NCI-H1694 (cell line): Measurements from ENCODE around the gene LMCD1.

Source experiments
- DNase-seq: peaks from one replicate; lab custom pipeline; 2025; lab: John Stamatoyannopoulos, UW

Gene LMCD1

DNA sequence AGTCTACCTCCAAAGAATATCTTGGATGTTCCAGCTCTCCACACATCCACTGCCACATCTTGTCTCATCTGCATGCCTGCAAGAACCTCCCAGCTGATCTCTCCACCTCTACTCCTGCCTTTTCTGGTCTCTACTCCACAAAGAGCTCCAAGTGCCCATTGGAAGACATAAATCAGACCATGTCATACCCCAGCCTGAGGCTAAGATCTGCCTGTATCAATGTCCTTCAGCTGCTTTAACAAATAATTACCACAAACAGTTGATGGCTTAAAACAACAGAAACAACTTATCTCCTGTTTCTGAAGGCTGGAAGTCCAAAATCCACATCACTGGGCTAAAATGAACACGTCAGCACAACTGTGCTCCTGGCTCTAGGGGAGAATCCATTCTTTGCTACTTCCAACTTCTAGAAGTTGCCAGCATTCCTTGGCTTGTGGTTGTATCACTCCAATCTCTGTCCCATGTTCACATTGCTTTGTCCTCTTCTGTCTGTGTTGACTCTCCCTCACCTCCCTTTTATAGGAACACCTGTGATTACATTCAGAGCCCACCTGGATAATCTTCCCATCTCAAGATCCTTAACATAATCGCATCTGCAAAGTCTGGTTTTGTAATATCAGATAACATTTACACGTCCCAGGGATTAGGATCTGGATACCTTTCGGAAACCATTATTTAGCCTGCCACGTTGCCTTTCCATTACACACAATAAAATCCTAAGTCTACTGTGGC lies 17.0 kb upstream of the LMCD1 start:
- DNase-seq: no peak

DNA sequence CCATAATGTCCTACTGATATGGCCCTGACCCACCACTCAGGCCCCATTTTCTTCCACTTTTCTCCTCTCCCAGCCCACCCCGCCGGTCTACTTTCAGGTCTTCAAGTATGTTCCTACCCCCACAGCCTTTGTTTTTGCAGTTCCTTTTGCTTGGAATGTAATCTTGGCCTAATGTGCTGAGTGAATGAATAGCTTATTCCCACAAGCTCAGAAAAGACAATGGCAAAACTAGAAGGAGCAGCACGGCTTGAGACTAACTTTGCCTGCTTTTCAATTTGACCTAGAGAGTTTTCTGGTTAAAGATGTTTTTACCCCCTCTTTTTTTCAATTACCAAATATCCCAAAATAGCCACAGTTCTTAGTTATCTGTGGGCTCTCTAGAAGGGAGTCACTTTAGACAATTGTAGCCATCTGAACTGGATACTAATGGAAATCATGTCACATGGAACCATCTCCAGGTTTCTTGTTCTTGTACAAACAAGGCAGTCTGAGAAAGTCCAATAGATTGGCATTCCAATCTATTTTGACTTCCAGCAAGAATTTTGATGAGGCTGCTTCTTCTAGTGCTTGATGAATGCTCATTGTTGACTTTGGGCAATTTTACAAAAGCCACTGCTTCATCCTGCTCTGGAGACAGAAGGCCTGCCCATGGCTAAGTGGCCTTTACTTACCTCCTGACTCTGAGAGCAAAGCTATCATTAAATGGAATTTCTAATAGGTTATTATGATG lies 16.3 kb upstream of the LMCD1 start:
- no peak for DNase-seq

DNA sequence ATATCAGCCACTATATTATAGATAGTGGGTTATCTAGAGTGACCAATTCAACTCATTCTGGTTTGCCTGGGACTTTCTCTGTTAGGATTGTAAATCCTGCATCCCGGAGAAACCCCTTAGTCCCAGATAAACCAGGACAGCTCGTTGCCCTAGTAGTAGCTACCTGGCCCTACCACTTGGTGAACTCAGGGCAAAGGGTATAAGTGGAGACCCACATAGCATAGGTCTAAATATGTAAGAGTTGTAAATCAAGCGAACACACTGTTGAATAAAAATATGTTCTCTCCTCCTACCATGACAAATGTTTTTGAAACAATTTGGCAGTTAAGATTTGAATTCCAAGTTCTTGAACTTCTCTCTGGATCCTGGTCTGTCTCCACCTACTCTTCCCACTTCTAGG lies 15.7 kb upstream of the LMCD1 start:
- DNase-seq: no peak

DNA sequence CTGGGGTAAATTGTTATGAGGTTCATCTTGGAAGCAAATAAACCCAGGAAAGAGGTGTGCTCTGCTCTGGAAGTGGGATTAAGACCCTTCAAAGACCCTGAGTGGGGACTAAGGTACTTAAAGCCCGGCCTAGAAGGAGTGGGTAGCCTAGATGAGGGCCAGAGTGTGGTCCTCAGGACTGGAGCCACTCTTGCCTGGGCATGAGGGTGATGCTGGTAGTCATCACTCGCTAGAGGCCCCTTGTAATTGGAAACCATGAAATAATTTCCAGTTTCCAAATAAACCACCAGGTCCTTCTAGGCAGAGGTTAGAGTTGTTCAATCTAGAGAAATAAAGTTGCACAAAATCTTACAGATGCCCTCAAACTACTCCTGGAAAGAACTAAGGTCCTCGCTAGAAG lies 15.2 kb upstream of the LMCD1 start:
- DNase-seq: no peak

DNA sequence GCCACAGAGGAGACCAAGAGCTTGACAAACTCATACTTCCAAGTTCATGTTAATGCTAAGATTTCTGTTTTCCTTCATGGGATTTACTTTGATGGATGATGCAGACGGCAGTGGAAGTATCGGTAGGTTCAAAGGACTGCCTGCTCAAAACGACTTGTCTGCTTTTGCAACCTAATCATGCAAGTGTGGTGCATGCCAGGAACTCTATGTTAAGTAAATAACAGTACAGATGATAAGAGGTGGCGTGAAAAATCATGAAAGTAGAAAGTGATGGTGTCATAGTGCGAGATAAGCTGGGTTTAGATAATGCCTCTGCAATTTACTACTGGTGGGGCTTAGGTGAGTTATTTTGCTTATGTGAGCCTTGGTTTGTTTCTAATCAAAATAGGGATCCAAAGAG lies 14.7 kb upstream of the LMCD1 start:
- no peak for DNase-seq

DNA sequence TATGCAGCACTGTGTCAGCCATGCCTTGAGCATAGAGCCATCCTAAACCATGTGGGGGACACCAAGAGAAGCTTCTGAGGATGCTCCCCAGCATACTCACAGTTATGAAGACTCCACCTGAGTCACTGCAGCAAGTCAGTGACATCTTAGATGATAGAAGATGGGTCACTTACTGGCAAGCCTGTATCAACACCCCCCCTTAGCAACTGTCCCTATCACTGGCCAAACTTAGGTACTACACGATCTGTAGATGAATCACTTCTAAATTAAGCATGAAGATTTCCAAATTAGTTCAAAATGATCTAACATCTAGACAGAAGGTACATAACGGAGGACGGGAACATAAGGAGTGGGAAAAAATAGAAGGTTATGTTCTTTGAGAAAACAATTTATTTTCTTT lies 13.2 kb upstream of the LMCD1 start:
- DNase-seq: no peak

DNA sequence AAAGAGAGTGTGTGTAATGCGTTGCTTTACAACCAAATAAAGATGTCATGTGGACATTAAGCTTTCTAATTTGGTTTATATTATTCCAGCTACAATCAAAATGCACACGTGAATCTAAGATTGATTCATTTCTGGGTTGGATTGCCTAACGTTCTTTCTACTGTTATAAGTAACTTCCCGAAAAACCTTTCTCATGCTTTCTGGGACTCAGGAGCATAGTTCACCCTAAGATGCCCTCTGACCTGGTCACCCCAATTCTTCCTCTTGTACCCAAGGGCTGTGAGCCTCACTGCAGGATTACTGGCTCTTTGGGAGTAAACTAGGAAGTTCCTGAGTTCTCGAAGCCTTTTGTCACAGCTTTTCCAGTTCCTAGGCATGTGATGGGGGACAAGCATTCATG lies 12.7 kb upstream of the LMCD1 start:
- no peak for DNase-seq

DNA sequence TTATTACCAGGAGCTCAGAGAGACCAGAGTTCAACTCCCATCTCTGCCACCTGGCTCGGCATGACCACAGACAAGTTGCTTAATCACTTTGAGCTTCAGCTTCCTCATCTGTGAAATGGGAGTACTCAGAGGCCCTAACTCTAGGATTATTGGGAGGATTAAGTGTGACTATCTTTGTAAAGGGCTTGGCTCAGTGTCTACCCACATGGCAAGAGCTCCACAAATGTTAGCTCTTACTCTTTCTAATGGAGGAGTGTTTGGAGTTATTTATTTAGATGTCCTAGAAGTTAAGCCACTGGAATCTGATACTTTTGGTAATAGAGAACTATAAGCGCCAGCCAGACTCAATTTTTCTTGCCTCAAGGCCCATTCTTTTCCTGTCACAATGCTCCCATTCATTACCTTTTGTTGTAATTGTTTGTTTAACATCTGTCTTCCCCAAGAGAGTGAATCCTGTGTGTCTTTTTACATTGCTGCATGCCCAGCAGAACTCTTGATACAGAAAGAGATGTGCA lies 12.3 kb upstream of the LMCD1 start:
- DNase-seq: no peak

DNA sequence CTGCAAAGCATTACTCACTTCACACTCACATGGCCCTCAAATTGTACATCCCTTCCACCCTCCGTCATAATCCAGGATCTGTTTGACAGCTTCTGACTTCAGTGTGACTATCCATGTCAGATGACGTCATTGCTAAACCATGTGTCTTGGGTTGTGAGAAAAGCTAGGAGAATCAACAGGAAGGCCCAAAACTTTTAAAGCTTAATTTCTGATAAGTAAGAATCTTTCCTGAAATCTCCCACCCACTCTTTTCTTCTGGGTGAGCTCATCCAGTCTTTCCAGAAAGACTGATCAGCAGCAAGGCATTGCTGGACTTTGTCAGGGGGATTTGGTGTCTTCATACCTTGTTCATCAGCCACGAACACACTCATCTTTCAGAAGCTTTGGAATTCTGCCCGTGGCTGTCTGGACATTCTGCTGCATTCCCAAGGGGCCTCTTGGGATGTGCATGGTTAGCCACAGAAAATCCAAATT lies 11.5 kb upstream of the LMCD1 start:
- no peak for DNase-seq

DNA sequence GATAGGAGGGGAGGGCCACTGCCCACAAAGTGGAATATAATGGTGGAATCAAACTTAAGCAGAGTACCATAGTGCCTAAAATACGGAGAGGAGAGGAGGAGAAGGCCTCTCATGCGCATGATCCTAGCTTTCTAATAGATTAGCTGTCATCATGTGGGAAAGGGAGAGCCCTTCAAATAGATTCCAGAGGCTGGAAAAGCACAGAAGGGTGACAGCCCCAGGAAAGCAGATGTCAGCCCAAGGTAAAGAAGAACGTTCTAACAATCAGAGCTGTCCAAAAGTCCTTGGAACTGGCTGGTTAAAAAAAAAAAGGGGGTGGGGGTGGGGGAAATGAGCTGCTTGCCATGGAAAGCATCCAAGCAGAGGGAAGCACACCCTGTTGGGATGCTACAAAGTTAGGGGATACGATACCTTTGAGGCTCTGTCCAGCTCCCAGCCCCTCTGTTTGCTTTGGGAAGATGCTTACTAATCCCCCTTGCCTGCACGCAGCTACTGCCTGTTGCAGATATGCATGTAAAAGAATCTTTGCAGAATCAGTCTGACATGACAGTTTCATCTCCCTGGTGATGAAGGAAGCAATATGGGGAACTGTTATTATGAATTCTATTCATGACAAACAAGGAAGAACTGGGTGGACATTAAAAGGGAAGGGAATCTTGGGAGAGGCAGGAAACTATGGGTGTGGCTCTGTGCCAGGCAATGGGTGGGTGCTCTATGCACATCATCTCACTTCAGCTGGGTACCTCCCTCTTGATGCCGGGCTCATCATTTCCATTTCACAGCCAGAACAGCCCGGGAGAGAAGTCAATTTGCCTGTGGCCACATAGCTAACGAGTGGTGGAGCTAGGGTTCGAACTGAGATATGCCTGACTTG lies 10.1 kb upstream of the LMCD1 start:
- no peak for DNase-seq

DNA sequence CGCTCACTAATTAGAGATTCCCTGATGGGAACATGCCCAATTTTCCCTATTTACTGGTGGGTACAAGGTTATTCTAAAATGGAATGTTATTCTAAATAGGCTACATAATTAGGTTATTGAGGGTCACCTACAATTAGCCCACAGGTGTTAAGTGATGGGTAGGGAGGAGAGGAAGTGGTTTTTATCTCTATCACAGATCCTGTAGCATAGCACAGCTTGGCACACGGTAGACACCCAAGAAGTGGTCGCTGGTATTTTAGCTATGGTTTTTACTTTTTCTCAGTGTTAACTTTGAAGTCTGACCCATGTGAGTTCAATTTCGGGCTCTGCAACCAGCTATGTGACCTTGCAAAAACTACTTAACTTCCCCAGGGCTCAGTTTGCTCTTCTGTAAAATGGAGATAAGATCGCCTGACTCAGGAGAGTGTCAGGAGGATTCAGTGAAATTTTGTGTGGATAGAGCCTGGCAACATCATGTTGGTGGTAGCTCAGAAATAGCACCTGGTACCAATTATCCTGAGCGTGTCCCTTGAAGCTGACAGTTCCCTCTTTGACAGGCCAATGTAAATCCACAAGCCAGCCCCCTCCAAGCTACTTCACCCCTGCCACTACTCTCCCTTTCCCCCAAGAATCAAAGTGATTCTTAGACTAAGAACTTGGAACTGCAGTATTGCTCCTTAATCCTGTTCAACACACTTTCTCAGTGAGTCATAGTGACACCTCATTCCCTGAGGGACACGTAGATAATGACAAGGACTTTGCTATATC lies 8.7 kb upstream of the LMCD1 start:
- DNase-seq: no peak

DNA sequence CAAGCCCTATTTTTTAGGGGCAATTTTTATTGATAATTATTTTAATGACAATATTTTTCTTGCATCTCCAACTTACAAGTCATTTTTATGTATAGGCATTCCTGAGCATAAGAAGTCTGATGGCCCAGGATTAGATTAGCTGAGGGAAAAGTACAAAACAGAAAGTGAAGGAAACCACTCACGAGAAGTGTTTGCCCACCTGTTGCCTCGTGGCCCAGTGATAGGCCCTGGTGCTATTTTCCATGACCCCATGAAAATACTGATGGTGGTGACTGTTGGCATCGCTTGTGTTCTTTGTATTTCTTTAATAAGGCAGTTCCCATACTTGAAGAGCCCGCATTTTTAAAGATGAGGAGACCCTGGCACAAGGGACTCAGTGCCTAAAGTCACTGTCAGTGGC lies 7.9 kb upstream of the LMCD1 start:
- no peak for DNase-seq

DNA sequence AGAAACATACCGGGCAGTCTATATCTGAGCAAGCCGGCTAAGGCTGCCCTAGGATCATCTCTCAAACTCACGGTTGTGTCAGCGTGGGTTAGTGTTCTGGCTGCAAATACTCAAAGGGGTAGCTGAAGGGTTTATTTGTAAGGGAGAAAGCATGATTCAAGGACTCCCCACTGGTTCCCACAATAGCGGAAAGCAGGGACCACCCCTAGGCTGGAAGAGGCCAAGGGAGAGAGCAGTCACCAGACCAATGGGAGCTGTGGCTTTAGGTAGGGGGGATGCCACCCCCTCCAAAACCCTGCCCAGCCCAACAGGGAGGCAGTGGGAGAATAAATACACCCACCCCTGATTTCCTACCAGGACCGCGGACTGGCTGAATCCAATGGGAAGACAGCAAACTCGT lies 7.3 kb upstream of the LMCD1 start:
- no peak for DNase-seq

DNA sequence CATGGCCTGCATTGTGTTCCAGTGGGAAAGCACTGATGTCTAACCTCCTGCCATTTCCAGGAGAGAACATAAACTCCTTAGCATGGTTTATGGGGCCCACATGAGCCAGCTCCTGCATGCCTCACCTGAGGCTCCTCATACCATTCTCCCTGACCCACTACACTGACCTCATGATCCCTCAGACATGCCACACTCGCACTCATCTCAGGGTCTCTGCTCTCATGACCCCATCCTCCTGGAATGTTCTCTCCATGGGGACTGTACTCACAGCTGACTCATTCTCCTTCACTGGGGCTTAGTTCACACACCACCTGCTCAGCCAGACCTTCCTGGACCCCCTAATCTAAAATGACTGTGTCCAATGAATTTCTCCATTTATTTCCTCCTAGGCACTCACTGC lies 4.0 kb upstream of the LMCD1 start:
- DNase-seq: no peak

DNA sequence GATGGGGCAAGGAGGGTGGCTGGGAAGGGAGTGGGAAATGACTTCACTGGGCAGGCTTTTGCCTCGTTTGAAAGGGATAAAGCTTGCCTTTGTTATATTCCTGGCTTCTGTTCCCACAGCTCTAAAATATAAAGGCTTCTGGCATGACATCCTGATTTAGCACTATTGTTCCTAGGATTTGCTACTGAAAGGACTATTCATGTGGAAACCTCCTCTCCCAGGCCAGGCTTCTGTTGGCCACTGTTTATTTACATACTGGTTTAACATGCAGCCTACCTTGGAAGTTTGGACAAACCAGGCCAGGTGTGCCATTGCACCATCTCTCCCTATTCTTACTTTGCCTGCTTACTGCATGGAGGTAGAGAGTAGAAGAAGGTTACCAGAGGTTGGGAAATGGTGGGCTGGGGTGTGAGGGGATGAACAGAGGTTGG lies 2.4 kb upstream of the LMCD1 start:
- no peak for DNase-seq

DNA sequence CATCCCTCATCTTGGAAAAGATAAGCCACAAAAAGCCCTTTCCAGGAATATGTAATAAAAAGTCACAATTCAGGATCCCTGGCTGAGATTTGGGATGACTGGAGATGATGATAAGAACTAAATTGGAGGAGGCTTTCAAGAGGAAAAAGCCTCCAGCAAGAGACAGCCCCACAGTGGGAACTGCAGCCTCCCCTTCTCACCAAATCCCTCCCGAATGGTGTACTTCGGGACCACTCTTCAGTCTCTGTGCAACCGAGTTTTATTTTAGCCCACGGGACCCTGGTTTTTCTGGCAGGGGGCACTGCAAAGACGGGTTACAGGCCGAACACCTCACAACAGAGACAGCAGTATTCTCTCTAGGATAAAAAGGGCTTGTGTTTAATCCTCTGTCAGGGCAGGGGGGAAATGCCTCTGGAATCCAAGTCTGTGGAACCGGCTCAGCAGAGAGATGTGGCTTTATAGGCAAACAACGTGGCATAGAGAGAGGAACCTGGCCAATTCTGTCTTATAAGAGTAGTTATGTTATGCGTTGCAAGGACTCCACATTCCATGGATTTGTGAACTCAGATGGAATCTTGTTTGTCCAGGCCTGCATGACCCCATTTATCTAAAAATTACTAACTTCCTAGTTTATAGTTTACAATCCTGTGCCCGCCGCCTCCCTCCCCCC lies 1.2 kb upstream of the LMCD1 start:
- DNase-seq: no peak

DNA sequence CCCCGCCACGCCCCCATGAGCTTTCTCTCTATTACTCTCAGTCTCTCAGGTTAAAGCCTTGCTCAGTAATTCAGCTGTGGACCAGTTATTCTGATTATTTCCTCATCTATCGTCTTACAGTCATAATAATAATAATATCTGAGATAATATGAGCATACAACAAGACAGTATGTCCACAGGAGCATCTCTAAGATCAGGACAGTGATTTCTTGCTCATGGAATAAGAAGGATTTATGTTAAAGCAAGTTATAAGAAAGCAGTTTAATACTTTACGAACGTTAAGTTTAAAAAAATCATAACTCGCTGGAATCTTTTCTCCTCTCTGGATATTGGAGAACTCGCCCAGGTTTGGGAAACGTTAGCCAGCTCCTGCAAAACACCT lies 643 bp upstream of the LMCD1 start:
- DNase-seq: no peak

DNA sequence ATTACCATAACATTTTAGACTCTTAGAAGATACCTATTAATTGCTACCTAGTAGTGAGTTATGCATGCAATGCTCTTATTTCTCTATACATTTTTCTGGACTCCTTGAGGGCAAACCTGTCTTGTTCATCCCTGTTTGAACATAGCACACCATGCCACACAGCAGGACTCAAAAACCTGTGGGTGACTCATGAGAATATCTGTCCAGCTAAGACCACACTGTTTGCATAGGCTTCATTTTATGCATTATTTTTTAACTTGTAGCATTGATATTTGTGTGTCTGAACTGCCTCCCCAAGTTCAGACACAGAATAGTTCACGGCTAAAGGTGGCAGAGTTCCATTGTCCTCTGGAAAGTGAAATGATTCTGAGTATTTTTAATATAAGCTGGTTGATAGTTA lies 1.8 kb downstream of the LMCD1 start:
- DNase-seq: no peak

DNA sequence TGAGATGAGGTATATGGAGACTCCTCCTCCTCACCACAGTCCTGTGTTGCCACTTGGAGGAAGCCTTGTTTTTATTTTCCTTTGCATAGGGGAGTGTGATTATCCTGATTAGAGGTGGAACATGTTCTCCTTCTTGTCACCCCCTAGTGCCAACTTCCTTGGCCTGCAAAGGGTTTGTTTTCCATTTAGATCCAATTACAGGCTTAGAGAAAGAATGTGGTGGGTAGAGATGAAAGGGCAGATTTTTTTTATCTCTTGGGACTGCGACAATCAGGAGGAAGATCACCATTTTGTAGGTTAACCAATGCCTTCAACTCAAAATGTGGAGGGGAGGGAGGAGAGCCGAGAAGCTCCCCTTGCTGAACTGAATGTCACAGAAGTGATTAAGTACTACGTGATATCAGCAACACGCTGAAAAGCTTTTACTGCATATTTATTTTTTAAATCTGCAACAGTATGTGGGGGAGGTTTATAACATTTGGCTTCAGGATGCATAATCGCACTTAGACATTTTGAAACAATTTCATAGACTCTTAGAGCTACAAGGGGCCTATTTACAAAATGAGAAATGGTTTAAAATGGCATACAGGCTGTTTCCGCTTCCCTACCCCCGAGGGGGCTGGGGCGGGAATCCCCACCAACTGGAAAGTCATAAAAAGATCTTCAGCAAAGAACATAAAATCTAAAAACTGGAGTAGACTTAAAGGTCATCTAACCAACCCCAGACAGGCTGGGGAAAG lies 2.4 kb downstream of the LMCD1 start:
- no peak for DNase-seq

DNA sequence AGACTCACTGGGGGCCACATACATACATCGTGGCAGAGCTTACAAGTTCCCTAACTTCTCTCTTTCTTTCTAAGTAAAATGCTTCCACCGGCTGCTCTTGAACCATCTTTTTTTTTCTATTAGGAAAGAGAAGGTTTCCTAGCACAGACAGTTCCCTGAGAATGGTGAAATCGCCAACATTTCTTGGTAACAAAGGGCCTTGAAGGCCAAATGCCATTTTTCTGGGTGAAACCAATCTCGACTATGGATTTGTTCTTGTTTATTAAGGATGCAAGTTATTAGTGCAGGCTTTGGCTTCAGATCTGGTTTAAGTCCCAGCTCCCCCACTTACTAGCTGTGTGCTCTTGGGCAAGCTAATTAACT lies 3.0 kb downstream of the LMCD1 start:
- no peak for DNase-seq

DNA sequence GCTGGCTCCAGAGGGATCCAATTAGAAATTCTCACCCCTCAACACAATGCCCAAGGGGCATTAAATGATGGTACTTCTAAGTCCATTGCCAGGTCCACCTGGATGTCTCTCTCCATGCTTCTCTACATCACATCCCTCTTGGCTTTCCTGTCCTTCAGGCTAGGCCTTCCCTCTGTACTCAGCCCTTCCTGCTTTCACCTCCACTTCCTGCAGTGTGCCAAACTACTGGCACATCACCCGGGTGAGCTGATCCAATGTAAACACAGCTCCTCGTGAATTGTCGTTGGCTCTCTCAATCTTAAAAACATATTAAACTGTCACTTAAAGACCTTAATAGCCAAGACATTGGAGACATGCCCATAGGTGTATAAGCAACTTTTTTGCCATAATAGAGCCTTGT lies 4.0 kb downstream of the LMCD1 start:
- DNase-seq: no peak
